NCI-H2171 treated with DMSO at 0.1 percent for 48 hours (cell line): Measurements from ENCODE around the gene TEKT2.

Experiments
- DNase-seq: peaks from one replicate; lab custom pipeline; 2025; lab: John Stamatoyannopoulos, UW

TEKT2 gene, protein sequence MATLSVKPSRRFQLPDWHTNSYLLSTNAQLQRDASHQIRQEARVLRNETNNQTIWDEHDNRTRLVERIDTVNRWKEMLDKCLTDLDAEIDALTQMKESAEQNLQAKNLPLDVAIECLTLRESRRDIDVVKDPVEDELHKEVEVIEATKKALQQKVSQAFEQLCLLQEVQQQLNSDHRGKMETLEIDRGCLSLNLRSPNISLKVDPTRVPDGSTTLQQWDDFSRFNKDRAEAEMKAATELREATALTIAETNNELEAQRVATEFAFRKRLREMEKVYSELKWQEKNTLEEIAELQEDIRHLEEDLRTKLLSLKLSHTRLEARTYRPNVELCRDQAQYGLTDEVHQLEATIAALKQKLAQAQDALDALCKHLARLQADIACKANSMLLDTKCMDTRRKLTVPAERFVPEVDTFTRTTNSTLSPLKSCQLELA

GRCh38 chr1:36083635-36084496 lies at the start of gene TEKT2:
TSS of gene TEKT2 (plus strand) at chr1:36084094. CDS start at chr1:36084922, 828 bp downstream.
- DNase-seq, result peak; percentile 78

- DNase-seq, result no peak
Observed at GRCh38 chr1:36034692-36035091, 49.2 kb upstream of the TEKT2 start.

- DNase-seq, result no peak
Observed at GRCh38 chr1:36035154-36035553, 48.7 kb upstream of the TEKT2 start.

DNA sequence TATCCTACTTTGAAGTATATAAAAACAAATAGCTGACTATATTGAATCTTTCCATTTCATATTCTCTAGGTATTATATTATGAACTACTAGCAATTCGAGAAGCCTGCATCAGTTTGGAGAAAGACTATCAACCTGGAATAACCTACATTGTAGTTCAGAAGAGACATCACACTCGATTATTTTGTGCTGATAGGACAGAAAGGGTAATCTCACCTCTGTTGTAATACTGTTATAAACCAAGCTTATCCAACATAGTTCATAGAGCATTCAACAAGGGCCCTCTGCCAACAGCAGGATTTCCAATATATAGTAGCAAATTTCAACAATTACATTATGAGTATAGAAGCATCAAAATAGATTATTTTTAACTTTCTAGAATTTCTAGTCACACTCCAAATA lies 43.7 kb upstream of the TEKT2 start:
- no peak for DNase-seq

GRCh38 chr1:36051821-36052220 lies 32.1 kb upstream of the TEKT2 start:
- no peak for DNase-seq

DNA sequence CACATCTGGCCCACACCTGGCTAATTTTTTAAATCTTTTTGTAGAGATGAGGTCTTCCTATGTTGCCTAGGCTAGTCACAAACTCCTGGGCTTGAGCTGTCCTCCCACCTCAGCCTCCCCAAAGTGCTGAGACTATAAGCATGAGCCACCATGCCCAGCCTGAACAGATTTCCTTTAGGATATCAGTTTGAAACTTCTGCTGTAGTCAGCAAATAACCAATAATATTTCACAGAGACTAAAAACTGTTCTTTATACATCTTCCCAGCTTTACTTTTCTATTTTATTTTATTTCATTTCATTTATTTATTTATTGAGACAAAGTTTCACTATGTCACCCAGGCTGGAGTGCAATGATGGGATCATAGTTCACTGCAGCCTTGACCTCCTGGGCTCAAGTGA lies 29.9 kb upstream of the TEKT2 start:
- DNase-seq, result no peak

DNA sequence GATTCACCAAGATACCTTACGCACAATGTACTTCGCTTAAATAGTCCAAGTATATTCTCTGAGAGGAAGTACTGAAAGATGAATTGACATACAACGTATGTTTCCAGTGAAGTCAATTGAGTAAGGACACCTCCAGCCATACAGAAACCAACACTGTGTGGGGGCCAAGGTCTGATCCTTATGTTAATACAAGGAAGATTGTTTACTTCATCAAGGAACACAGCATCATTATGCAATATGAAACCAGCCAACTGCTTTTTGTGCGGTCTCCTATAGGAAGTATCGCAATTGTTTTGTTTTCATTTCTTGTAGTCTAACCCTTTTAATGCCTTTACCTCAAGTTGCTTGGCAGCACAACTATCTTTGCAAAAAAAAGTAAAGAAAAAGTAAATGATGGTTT lies 28.2 kb upstream of the TEKT2 start:
- no peak for DNase-seq

- no peak for DNase-seq
Observed at GRCh38 chr1:36062315-36062714, 21.6 kb upstream of the TEKT2 start.

GRCh38 chr1:36067871-36068270 lies 16.0 kb upstream of the TEKT2 start:
- no peak for DNase-seq

DNA sequence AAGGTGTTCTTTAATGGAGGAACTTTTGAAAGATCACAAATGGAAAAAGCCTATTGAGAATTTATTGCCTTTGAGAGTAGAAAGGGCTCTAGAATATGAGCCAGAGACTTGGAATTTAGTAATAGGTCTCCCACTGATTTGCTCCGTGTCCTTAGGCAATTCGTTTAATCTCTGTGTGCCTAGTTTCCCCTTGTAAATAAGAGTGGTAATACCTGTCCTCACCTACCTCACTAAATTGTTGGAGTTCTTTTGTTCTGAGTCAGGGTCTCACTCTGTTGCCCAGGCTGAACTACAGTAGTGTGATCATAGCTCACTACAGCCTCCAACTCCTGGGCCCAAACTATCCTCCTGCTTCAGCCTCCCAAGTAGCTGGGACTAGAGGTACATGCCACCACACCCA lies 15.0 kb upstream of the TEKT2 start:
- DNase-seq, result no peak

DNA sequence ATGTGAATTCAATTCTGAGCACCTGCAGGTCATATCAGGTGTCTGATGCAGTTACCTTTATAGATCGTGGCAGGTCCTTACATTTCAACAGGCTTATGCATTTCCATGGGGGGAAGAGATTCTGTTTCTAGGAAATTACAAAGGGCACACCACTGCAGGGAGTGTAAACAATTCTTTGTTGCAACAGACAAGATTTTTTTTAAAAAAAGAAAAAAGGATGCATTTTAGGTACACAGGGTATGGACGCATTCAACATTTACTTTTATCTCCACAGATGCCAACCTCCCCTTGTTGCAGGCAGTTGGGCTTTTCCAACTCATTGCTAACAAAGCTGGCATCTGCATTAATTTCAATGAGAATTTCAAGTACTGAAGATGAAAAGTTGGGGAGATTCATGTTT lies 13.5 kb upstream of the TEKT2 start:
- peak; percentile 84 for DNase-seq

- no peak for DNase-seq
Observed at GRCh38 chr1:36076979-36077573, 6.8 kb upstream of the TEKT2 start.

DNA sequence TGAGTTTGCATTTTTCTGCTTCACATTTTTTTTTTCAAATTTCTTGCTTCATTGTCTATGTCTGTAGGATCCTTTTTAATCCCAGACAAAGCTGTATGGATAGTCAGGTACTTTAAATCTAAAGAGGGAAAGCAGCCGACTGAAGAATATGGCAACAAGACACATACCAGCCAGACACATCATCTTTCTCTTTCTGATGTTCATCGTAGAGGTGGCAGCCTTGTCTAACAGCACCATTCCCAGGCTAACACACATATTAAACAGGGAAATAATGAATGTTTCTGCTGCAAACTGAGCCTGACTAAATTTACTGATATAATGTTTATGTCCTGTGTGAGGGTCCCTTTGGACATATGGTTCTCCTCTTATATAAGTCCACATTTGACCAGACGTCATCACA lies 3.7 kb upstream of the TEKT2 start:
- DNase-seq, result no peak

GRCh38 chr1:36080801-36081200 lies 3.1 kb upstream of the TEKT2 start:
- DNase-seq, result no peak

DNA sequence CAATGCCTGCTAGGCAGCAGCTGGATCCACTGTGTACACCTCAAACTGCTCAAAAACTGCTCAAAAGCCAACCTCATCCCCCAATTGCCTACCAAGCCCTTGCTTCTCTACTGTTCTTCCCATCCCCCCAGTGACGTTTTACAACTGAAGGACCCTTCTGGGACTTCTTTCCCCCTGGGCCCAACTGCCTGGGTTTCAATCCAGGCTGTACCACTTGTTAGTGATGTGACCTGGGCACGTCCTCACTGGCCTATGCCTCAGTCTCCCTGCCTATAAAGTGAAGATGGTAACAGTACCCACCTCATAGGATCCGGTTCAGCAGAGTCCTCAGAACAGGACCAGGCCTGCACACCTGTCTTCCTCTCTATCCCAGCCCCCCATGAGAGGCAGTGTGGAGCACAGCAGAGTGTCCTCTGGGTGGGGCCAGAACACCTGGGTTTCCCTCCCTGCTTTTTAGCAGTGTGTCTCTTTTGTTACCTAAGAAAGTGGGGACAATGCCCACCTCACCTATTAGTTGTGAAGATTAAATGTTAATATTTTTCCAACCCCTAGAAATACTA lies 1.9 kb upstream of the TEKT2 start:
- peak; percentile 30 for DNase-seq

DNA sequence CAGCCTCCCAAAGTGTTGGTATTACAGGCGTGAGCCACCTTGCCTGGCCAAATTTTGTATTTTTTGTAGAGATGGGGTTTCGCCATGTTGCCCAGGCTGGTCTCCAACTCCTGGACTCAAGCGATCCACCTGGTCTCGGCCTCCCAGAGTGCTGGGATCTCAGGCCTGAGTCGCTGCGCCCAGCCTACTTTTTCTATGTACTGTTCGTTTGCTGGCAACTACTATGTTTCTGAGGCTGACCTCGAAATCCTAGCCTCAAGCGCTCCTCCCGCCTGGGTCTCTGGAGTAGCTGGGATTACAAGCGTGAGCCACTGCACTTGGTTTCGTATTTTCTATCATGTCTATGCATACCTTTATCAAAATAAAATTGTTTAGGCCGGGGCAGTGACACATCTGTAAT lies 675 bp upstream of the TEKT2 start:
- no peak for DNase-seq

DNA sequence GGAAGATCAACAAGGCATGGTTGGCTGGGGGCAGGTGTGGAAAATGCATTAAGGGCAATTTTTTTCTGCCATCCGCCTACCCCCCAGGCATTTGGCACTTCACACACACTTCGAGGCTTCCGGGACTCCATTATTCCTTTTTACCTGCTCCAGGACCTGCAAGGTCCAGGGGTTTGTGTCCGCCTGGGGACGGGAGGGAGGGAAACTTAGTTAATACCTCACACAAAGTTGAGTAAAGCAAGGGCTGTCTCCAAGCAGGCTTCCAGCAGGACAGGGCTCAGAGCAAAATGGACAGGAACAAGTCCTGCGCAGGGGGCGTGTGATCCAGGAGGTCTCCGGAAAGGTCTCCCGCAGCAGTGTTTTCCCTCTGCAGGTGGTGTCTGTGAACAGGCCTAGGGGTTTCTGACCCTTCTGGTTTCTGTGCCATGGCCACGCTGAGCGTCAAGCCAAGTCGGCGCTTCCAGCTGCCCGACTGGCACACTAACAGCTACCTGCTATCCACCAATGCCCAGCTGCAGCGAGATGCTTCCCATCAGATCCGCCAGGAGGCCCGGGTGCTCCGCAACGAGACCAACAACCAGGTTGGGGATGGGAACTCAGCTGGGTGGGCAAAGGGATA lies 712 bp downstream of the TEKT2 start:
- DNase-seq, result no peak

DNA sequence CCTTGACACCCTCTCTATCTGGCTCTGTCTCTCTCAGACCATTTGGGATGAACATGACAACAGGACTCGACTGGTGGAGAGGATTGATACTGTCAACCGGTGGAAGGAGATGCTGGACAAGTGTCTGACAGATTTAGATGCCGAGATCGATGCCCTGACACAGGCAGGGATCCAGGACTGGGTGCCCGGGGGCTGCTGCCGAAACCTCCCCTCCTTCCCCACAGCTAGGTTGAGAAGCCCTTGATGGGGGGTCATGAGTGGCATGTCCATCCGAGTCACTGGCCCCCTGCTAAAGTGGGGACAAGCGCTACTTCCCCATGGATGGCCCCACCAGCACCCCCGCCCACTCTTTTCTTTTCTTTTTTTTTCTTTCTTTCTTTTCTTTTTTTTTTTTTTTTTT lies 1.2 kb downstream of the TEKT2 start:
- DNase-seq, result no peak

DNA sequence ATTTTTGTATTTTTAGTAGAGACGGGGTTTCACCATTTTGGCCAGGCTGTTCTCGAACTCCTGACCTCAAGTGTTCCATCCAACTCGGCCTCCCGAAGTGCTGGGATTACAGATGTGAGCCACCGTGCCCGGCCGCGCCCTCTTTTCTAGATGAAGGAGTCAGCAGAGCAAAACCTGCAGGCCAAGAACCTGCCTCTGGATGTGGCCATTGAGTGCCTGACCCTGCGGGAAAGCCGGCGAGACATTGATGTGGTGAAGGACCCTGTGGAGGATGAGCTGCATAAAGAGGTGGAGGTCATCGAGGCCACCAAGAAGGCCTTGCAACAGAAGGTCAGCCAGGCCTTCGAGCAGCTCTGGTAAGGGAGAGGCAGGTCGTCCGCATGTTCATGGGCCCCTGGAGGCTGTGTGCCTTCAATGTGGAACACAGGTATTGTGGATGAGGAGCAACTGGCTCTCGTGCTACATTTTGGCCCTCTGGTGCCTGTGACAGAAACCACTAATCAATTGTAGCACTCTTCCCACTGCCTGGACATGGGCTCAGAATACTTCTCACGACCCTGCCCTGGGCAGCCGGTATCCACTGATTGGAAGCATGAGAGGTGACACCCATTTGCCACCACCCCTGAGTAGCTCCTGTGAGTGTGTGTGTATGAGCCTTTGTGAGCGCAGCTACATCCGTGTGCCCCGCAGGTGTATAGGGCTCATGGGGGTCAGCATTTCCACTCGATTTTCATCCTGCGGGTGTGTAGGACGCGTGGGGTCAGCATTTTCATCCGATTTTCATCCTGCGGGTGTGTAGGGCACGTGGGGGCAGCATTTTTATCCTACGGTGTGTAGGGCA lies 2.0 kb downstream of the TEKT2 start:
- no peak for DNase-seq

DNA sequence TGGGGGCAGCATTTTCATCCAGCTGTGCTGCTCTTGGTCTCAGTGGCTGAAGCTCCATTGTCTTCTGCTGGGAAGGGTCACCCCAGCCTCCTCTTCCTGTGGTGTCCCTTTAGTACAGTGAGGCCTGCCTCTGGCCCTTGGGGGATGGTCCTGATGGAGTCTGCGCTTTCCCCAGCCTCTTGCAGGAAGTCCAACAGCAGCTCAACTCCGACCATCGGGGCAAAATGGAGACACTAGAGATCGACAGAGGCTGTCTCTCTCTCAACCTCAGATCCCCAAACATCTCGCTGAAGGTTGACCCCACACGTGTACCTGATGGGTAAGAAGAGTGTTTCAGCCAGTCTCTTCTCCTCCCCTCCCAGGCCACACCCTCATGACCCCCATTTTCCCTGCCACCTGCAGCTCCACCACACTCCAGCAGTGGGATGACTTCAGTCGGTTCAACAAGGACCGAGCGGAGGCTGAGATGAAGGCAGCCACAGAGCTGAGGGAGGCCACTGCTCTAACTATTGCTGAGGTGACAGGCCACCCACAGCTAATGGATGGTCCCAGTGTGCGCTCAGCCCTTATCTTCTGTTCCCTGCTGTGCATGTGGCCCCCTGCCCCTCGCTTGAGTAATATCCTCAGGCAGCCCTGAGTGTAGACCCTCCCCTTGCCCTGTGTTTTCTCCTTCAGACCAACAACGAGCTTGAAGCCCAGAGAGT lies 2.8 kb downstream of the TEKT2 start:
- no peak for DNase-seq
